ENCODE results near the gene CFAP100.

Gene CFAP100

GRCh38 chr3:126377211-126377610 lies 17.5 kb upstream of the CFAP100 start:
- DNase-seq, result no peak

GRCh38 chr3:126378341-126378751 lies 16.4 kb upstream of the CFAP100 start:
- no peak for DNase-seq

DNA sequence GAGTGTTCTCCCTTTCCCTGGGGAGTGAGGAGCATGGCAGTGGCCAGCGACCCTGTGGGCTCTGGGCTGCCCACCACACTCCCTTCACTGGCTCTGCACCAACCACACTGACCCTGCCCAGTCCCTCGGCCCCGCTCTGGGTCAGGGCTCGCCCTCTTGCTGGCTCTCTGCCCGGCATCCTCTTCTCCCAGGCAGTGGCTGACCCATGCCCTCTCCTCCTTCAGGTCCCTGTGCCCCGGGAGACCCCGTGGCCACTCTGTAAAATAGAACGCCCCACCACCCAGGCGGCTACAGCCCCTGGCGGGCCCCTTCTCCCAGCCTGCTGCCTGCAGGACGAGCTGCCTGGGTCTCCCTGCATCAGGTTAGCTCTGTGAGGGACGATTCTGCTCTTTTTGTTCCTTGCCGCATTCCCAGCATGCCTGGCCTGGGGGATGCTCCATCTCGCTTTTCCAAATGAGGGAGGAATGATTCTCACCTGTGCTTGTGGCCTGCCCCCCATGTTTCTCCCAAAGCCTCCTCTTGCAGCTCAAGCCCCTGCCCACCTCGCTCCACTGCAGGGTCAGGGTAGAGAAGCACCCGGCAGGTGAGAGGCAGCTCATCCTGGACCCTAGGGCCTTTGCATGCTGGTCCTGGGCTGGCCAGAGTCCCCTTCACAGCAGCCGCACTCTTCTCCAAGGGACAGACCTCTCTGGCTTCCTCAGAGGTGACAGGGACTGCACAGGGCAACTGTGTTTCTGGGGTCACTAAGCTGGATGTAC lies 14.5 kb upstream of the CFAP100 start:
- no peak for DNase-seq

DNA sequence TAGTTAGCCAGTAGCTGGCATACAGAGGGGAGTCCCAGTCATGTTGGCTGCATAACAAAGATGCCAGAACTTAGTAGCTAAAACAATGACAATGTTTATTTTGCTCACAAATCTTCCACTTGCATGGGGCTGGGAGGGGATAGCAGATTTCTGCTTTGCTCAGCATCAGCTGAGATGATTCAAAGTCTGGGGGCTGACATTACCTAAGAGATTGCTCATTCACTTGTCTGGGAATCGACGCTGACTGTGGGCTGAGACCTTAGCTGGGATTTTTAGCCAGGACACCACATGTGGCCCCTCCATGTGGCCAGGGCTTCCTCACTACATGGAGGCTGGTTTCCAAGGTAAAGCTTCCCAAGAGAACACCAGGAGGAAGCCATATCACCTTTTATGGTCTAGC lies 12.7 kb upstream of the CFAP100 start:
- DNase-seq, result no peak

- DNase-seq, result peak; percentile 37
These were observed 5.5 kb upstream of the CFAP100 start for GRCh38 chr3:126389112-126389793.

- no peak for DNase-seq
These were observed 4.9 kb upstream of the CFAP100 start for GRCh38 chr3:126389794-126390146.

GRCh38 chr3:126390201-126390600 lies 4.5 kb upstream of the CFAP100 start:
- no peak for DNase-seq

- no peak for DNase-seq
These were observed 4.0 kb upstream of the CFAP100 start for GRCh38 chr3:126390751-126391150.

DNA sequence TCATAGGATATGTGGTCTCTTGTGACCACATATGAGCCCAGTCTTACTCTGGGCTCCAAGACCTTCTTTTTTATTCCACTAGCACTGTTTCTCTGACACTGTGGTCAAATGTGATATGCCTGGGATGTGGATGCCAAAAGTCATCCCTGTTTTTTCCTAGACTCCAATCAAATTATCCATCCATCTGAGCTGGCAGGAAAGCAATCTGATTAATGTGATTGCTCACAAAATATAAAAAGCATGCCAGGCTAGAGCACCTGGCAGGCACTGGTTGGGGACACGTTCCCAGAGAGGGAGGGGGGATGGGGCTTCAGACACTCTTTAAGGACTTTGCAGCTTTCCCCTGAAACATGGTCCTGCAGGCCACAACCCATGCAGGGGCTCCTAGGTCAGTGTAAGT lies 3.1 kb upstream of the CFAP100 start:
- DNase-seq, result no peak

GRCh38 chr3:126392246-126392645 lies 2.5 kb upstream of the CFAP100 start:
- no peak for DNase-seq

DNA sequence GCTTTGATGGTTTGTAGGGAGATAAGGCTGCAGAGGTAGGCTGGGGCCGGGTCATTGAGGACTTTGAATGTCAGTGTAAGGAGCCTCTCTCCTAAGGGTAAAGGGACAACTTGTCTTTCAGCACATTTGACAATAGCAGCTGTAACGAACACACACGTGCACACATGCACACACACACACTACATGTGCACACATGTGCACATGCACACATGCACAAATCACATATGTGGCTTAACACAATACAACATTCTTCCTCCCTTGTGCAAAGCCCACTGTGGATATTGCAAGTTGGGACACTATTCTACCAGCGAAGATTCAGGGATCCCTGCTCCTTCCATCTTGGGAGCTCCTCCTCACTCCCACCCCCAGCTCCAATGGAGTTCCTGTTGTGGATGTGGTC lies 1.1 kb upstream of the CFAP100 start:
- no peak for DNase-seq

- DNase-seq, result no peak
These were observed 240 bp downstream of the CFAP100 start for GRCh38 chr3:126394977-126395321.

DNA sequence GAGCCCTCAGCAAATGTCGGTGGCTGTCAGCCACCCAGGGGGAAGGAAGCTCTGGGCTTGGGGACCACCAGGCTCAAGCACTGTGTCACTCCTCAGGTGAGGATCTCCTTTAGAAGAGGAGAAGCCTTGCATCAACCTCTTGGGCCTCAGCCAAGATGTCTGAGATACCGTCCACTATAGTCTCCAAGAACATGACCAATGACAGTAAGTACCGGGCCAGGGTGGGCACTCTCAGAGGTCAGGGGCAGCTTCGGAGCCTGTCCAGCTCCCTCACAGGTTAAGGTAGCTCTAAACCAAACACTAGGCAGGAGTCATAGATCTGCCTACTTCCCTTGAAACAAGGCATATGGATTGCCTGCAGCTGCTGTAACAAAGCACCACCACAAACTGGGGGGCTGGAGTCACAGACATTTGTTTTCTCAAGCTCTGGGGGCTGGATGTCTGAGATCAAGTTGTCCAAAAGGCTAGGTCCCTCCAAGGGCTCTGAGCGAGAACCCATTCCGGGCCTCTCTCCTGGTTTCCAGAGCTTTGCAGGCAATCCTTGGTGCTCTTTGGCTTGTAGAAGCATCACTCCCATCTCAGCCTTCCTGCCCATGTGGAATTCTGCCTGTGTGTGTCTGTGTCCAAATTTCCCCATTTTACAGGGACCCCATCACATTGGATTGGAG lies 1.3 kb downstream of the CFAP100 start:
- DNase-seq, result no peak

DNA sequence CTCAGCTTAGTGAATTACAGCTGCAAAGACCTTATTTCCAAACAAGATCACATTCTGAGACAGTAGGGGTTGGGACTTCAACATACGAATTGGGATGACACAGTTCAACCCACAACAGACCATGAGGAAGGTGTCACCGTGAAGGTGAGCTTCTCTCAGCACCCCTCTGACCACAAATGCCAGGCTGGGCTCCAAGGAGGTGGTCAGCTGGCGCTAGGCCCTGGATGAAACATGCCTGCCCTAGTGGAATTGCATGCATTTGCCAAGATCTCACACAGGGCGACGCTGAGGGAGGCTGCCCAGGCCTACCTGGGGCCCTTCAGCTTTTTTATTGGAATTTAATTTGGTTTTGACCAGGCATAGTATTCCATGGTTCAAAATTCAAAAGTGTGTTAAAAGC lies 1.8 kb downstream of the CFAP100 start:
- no peak for DNase-seq

DNA sequence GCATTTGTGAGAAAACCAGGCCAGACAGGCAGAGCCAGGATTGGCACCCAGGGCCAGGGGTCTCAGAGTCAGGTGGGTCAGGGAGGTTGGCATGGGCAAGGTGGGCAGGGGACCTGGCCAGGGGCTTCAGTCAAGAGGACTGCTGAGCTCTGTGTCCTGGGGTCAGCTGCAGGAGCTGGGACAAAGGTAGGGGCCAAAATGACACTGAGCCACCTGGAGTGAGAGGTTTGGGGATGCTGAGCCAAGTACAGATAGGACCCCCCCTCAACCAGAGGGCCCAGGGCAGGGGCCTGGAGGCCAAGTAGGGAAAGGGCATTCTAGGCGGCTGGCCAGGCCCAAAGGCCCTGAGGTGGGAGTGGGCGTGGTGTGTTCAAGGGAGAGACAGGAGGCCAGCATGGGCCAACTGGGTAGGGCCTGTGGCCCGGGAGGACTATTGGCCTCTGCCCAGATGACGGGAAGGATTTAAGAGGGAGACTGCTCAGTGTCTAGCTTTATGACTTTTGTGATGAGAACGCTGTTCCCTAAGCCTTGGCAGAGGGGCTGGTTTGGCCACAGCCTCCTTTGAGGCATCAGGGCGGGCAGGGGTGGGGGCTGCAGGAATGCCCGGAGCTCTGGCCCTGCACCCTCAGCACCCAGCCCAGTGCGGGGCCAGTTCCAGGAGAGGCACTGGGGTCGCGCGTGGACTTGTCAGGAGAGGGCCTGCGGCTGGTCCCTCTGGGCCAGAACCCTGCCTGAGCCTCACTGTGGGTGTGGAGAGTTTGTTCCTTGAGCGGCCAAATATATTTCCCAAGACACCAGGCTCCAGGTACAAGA lies 3.1 kb downstream of the CFAP100 start:
- DNase-seq, result no peak

DNA sequence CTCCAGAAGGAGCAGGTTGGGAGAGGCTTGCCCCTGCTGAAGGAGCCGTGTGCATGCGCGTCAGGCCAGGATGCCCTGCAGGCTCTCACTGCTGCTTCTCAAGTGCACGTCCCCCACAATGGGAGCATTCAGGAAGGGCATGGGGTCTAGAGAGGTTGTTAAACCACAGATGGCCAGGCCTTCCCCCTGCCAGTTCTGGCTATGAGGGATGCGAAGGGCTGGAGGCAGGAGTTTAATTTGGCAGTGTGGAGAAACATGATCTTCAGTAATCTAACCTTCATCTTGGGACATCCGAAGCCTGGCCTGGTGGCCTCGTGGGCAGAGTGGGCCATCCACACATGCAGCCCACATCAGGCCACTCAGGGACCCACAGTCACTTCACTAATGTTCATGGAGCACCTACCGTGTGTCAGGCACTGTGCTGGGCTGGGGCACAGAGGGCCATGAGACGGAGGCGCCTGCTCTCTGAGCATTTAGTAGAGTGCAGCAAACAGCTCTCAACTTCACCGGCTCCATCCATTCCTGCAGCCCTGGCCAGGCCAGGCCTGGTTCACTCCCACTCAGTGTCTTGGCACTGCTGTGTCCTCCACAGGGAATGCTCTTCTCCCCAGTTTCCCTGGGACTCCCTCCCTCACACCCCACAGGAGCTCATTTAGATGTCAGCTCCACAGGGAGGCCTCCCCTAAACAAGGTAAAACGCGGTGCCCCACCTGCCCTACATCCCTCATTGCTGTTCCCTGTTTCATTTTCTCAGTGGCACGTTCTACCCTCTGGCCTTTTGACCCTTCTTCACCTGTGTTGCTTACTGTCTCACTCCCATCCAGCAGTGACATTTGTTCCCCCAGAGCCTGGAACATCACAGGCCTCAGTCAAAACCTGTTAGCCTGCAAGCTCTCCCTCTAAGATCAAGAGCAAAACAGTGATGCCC lies 4.0 kb downstream of the CFAP100 start:
- DNase-seq, result no peak

DNA sequence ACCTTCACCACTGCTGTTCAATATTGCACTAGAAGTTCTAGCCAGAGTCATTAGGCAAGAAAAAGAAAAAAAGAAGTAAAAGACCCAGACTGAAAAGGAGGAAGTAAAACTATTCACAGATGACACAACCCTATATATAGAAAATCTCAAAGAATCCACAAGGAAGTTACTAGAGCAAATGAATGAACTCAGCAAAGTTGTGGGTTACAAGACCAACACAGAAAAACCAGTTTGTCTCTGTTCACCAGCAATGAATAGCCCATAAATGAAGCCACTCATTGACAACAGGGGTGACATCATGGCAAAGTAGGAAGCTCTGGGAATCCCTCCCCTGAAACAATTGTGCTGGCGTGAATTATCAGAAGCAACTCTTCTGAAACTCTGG lies 4.6 kb downstream of the CFAP100 start:
- no peak for DNase-seq

GRCh38 chr3:126399756-126400155 lies 5.0 kb downstream of the CFAP100 start:
- DNase-seq, result no peak

GRCh38 chr3:126401611-126402160 lies 7.0 kb downstream of the CFAP100 start:
- no peak for DNase-seq

DNA sequence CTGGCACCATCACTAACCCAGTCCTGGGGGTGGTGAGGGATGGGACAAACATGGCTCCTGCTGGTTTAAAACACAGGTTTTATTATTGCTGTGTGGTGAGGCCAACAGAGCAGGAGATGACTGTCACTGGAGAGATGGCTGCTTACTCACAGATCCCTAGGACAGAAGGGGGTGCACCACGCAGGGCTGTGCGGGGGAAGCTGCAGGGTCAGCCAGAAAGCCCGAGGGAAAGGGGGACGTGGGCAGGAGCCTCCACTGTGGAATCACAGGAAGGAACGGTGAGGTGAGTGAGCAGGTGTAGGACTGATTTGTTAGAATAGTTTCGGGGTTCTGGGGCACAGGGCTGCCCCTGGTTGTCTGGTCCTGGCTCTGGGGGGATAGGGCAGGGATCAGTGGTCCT lies 7.5 kb downstream of the CFAP100 start:
- DNase-seq, result no peak

- no peak for DNase-seq
These were observed 8.1 kb downstream of the CFAP100 start for GRCh38 chr3:126402666-126403302.
